ENCODE results near the gene SMAP2. TPM values are rescaled to one million over a fixed set of nuclear protein-coding genes. Genes with fewer than 3 reads are reported as not detected.
"Not testable (repeated sequence)": the region's sequence is repeated elsewhere in the genome, so short reads cannot be mapped to it uniquely, and the experiment has no call there.

Gene SMAP2
- 10 to 100 TPM; 27.2 to 64.2 (median 33.1) TPM for total RNA-seq

DNA sequence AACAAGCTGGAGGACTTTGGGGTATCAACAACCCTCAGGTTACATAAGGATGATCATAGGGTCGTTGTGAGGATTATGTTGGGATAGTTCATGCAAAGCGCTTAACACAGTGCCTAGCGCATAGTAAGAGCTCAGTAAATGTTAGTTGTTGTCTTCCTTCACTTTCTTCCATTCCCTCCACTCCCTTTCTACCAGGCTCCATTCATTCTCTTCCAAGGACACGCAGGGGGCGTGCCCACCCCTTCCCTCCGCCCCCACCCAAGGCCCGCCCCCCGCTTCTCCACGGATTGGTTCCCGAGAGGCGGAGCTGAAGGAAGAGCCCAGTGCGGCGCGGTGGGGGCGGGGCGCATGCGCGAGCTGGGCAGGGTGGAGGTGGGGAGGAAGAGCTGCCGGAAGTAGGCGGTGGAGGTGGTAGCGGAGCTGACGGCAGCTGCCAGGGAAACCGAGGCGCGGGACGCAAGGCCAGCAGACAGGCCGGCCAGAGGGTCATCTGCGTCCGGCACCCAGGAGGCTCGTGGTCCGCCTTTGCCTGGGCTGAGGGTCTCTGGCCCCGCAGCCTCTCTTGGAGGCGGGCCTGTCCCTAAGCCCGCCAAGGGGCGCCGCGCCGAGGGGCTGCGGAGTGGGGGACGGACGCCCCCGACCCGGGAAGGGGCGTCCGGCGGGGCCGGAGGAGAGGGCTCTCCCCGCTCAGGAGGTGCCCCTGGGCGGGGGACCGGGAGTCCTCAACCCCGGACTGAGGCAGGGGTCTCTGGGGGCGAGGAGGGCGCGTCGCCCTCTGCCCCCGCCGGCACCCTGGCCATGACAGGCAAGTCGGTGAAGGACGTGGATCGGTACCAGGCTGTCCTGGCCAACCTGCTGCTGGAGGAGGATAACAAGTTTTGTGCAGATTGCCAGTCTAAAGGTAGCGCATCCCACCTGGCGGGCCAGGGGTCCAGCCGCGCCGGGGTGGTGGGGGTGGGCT lies at the start of gene SMAP2:
SMAP2 (plus strand) TSS at position 405 of the 961 bp plus-strand sequence; CDS start at position 799, 394 bp downstream.
- Histone ChIP-seq H3K27ac (peak within 1 kb of the TSS; percentile 86 to 89), H3K36me3 (no peaks in the 10 kb centered on the region), H3K9me3 (no peaks in the 10 kb centered on the region), H3K4me3 (peak within 1 kb of the TSS; percentile 84 to 99 (median 99)), H3K27me3 (no peaks in the 10 kb centered on the region), H3K4me1 (no peaks in the 10 kb centered on the region)
- DNase-seq (ENCODE audit: low spot score in 2 of 2), result peak; percentile 93 to 96
- TF ChIP-seq, protein P1, sequence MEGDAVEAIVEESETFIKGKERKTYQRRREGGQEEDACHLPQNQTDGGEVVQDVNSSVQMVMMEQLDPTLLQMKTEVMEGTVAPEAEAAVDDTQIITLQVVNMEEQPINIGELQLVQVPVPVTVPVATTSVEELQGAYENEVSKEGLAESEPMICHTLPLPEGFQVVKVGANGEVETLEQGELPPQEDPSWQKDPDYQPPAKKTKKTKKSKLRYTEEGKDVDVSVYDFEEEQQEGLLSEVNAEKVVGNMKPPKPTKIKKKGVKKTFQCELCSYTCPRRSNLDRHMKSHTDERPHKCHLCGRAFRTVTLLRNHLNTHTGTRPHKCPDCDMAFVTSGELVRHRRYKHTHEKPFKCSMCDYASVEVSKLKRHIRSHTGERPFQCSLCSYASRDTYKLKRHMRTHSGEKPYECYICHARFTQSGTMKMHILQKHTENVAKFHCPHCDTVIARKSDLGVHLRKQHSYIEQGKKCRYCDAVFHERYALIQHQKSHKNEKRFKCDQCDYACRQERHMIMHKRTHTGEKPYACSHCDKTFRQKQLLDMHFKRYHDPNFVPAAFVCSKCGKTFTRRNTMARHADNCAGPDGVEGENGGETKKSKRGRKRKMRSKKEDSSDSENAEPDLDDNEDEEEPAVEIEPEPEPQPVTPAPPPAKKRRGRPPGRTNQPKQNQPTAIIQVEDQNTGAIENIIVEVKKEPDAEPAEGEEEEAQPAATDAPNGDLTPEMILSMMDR (IDR thresholded peaks at IDR 0.05), result no peak
- TF ChIP-seq POLR2AphosphoS5 (IDR thresholded peaks at IDR 0.05) (peak in 1 of 3 donors; percentile 33), POLR2A (IDR thresholded peaks at IDR 0.05) (peak; percentile 27)
- intact Hi-C loops (cut with DNase I; ENCODE audit: low total_unique reads), result no loop called here

DNA sequence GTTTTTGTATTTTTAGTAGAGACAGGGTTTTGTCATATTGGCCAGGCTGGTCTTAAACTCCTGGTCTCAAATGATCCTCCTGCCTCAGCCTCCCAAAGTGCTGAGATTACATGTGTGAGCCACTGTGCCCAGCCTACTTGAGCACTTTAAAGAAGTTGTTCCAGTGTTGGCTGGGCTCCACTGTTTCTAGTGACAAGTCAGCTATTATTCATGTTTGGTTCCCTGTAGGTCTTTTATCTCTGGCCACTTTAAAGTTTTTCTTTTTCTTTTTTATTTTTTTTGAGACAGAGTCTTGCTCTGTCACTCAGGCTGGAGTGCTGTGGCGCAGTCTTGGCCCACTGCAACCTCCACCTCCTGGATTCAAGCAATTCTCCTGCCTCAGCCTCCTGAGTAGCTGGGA lies 42.1 kb upstream of the SMAP2 start:
- intact Hi-C loops (cut with DNase I; ENCODE audit: low total_unique reads), result loop anchor here (5.0 kb wide), 1 partner anchor 714 kb away; no protein-coding TSS in a partner anchor
- not testable (repeated sequence) for H3K4me1 ChIP-seq

DNA sequence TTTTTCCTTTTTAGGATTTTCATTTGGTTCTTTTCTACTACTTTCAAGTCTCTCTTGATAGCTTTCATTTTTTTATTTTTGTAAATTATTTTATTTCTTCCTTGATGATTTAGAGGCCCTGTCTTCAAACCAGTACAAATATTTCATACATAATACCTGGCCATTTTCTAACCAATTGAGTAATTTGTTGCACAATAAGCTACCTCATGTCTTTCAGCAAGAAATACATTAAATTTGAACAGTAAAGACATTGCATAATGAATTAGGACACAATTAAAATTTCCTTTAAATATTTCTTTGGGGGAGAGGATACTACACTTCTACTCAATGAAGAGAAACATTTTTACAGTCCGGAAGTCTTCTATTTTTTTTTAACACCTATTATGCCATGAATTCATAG lies 40.8 kb upstream of the SMAP2 start:
- no peaks in the 10 kb centered on the region for H3K9me3 ChIP-seq

More for the DNA sequence above, 42.1 kb upstream of the SMAP2 start:
- not testable (repeated sequence) for H3K27me3 ChIP-seq; H3K36me3 ChIP-seq; DNase-seq (ENCODE audit: low spot score in 2 of 2); H3K4me3 ChIP-seq; H3K27ac ChIP-seq; H3K9me3 ChIP-seq

DNA sequence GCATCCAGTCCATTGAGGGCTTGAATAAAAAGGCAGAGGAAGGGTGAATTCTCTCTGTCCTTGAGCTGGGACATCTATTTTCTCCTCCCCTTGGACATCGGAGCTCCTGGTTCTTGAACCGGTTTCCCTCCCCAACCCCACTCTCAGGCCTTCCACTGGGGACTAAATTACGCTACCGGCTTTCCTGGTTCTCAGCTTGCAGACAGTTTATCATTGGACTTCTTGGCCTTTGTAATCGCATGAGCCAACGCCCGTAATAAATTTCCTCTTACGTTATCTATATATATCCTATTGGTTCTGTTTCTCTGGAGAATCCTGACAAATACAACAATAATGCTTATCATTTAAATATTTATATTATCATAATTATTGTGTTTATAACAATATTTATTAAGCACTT lies 36.1 kb upstream of the SMAP2 start:
- intact Hi-C loops (cut with DNase I; ENCODE audit: low total_unique reads), result no loop called here
- no peak for DNase-seq (ENCODE audit: low spot score in 2 of 2)
- TF ChIP-seq POLR2A (IDR thresholded peaks at IDR 0.05), result no peak
- no peak for TF ChIP-seq POLR2AphosphoS5 (IDR thresholded peaks at IDR 0.05)
- TF ChIP-seq, protein P1 (IDR thresholded peaks at IDR 0.05), result no peak
- H3K36me3 ChIP-seq, result no peaks in the 10 kb centered on the region
- H3K27me3 ChIP-seq, result no peaks in the 10 kb centered on the region
- H3K4me3 ChIP-seq, result no peak overlapping the region
- no peaks in the 10 kb centered on the region for H3K9me3 ChIP-seq
- H3K27ac ChIP-seq, result no peak overlapping the region
- no peaks in the 10 kb centered on the region for H3K4me1 ChIP-seq

More for the DNA sequence above, 40.8 kb upstream of the SMAP2 start:
- TF ChIP-seq POLR2A (IDR thresholded peaks at IDR 0.05) (no peak), POLR2AphosphoS5 (IDR thresholded peaks at IDR 0.05) (no peak)
- TF ChIP-seq, protein P1 (IDR thresholded peaks at IDR 0.05), result no peak
- Histone ChIP-seq H3K27me3 (no peaks in the 10 kb centered on the region), H3K4me1 (no peaks in the 10 kb centered on the region), H3K36me3 (no peaks in the 10 kb centered on the region), H3K4me3 (no peak overlapping the region), H3K27ac (no peak overlapping the region)
- intact Hi-C loops (cut with DNase I; ENCODE audit: low total_unique reads), result loop anchor here (5.0 kb wide), 1 partner anchor 715 kb away; no protein-coding TSS in a partner anchor
- no peak for DNase-seq (ENCODE audit: low spot score in 2 of 2)

DNA sequence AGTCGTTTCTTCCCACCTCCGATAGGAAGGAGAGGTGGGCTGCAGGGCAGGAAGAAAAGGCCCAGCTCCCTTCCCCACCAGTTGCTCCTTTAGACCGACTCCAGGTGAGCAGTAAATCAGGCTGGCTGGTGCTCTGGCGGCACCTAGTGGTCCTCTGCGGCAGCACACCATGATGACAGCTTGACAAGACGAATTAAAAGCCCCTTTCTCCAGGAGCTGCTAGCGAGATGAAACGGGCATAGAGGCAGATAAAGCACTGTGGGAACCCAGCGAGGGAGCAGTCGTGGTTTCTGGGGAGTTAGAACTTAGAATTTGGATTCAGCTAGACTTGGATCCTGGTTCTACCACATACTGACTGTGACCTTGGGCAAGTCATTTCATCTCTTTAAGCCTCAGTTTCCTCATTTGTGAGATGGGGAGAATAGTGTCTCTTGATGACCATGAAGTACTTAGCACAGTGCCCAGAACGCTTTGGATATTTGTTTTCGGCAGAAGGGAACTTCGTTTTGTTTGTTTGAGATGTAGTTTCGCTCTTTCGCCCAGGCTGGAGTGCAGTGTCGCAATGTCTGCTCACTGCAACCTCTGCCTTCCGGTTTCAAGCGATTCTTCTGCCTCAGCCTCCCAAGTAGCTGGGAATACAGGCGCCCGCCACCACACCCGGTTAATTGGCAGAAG lies 34.6 kb upstream of the SMAP2 start:
- no peak for TF ChIP-seq POLR2A (IDR thresholded peaks at IDR 0.05)
- TF ChIP-seq, protein P1 (IDR thresholded peaks at IDR 0.05), result peak; percentile 58 to 98 (median 97)
- Histone ChIP-seq H3K4me1 (no peaks in the 10 kb centered on the region), H3K27ac (peak overlapping the region in 1 of 2 donors; percentile 5), H3K27me3 (no peaks in the 10 kb centered on the region), H3K36me3 (no peaks in the 10 kb centered on the region), H3K4me3 (peak overlapping the region in 2 of 3 donors; percentile 3 to 29), H3K9me3 (no peaks in the 10 kb centered on the region)
- intact Hi-C loops (cut with DNase I; ENCODE audit: low total_unique reads), result no loop called here
- peak; percentile 72 to 83 for DNase-seq (ENCODE audit: low spot score in 2 of 2)
